Thymus (tissue), 11 donors: ENCODE measurements around the gene SPDEF. TPM values are rescaled to one million over a fixed set of nuclear protein-coding genes. Genes with fewer than 3 reads are reported as not detected.

ENCODE experiments used
- DNase-seq, 9 donors: peaks; one replicate each; pipeline ENCODE4 v3.0.0-alpha.2; 2013; ENCODE audit warnings: low spot score in 9 of 9, low read depth in 6 of 9, missing footprints in 1 of 9
- H3K27ac ChIP-seq, 2 donors: one replicate each; pipeline ENCODE4 v1.5.1; 2013; ENCODE audit warnings: control low read depth in 1 of 2, low read depth in 1 of 2, low read length in 1 of 2, mild to moderate bottlenecking in 1 of 2, moderate library complexity in 1 of 2
- H3K27me3 ChIP-seq, 2 donors: one replicate each; pipeline ENCODE4 v1.5.1; 2013; ENCODE audit warnings: low read length in 1 of 2; ENCODE audit not compliant: control insufficient read depth in 2 of 2, insufficient read depth in 1 of 2
- H3K36me3 ChIP-seq, 2 donors: one replicate each; pipeline ENCODE4 v1.5.1; 2013; ENCODE audit warnings: low read length in 1 of 2, mild to moderate bottlenecking in 1 of 2, moderate library complexity in 1 of 2; ENCODE audit not compliant: control insufficient read depth in 2 of 2, insufficient read depth in 2 of 2
- H3K4me1 ChIP-seq, 2 donors: one replicate each; pipeline ENCODE4 v1.5.1; 2013; ENCODE audit warnings: low read length in 2 of 2; ENCODE audit not compliant: control insufficient read depth in 2 of 2, insufficient read depth in 2 of 2
- H3K4me3 ChIP-seq, 2 donors: one replicate each; pipeline ENCODE4 v1.5.1; 2013; ENCODE audit warnings: low read length in 2 of 2, control low read depth in 1 of 2, mild to moderate bottlenecking in 1 of 2
- H3K9me3 ChIP-seq, 2 donors: one replicate each; pipeline ENCODE4 v1.5.1; 2013; ENCODE audit warnings: low read length in 1 of 2, mild to moderate bottlenecking in 1 of 2; ENCODE audit not compliant: control insufficient read depth in 2 of 2, insufficient read depth in 1 of 2
- WGBS: extraction: QIAGEN DNeasy Blood & Tissue Kit; methylation state at CpG from one replicate; pipeline ENCODE4 v1.1.7; 2013; 5-methylcytosine and 5-hydroxymethylcytosine counted together
- polyA plus RNA-seq: library from polyadenylated mRNA; stranded (reverse); fragments of 200-250 nt; gene quantifications from one replicate; pipeline ENCODE4 v1.2.3, GENCODE V29; 2013
- total RNA-seq: library from RNA; stranded (reverse); fragments of 120-200 nt; gene quantifications from one replicate; pipeline ENCODE4 v1.2.4, GENCODE V29; 2013
- donor health status: healthy.

SPDEF gene
- total and polyA plus RNA-seq, 2 donors, result 0.14 to 0.55 TPM

- H3K27ac ChIP-seq, result no peak overlapping the region
- 97% methylated on average over 8 of the region's 8 CpGs for WGBS
- H3K27me3 ChIP-seq, result peaks cover 0 to 12% of the 10 kb centered on the region in 2 donors
- no peaks in the 10 kb centered on the region for H3K4me1 ChIP-seq
- H3K36me3 ChIP-seq, result no peaks in the 10 kb centered on the region
- no peaks in the 10 kb centered on the region for H3K9me3 ChIP-seq
- no peak overlapping the region for H3K4me3 ChIP-seq
- no peak for DNase-seq
Measured at GRCh38 chr6:34517966-34518365, 38.2 kb downstream of the SPDEF start.

GRCh38 chr6:34517461-34517881 is 38.7 kb downstream of the SPDEF start:
- peaks cover 0 to 12% of the 10 kb centered on the region in 2 donors for H3K27me3 ChIP-seq
- no peak overlapping the region for H3K4me3 ChIP-seq
- no peak overlapping the region for H3K27ac ChIP-seq
- DNase-seq, result no peak
- 86% methylated on average over 4 of the region's 4 CpGs for WGBS
- no peaks in the 10 kb centered on the region for H3K36me3 ChIP-seq
- no peaks in the 10 kb centered on the region for H3K4me1 ChIP-seq
- H3K9me3 ChIP-seq, result no peaks in the 10 kb centered on the region

GRCh38 chr6:34516391-34517324 is 39.5 kb downstream of the SPDEF start:
- peaks cover 0 to 12% of the 10 kb centered on the region in 2 donors for H3K27me3 ChIP-seq
- no peak overlapping the region for H3K4me3 ChIP-seq
- H3K9me3 ChIP-seq, result no peaks in the 10 kb centered on the region
- H3K4me1 ChIP-seq, result no peaks in the 10 kb centered on the region
- 97% methylated on average over 22 of the region's 22 CpGs for WGBS
- H3K36me3 ChIP-seq, result no peaks in the 10 kb centered on the region
- H3K27ac ChIP-seq, result no peak overlapping the region
- no peak for DNase-seq

- WGBS, result 92% methylated on average over 13 of the region's 13 CpGs
- no peak for DNase-seq
- H3K27ac ChIP-seq, result no peak overlapping the region
Measured at GRCh38 chr6:34515473-34516387, 40.4 kb downstream of the SPDEF start.

GRCh38 chr6:34514593-34515472 is 41.3 kb downstream of the SPDEF start:
- Histone ChIP-seq H3K4me1 (no peaks in the 10 kb centered on the region), H3K27me3 (peaks cover 0 to 12% of the 10 kb centered on the region in 2 donors), H3K9me3 (peaks cover 0 to 5% of the 10 kb centered on the region in 2 donors), H3K4me3 (no peak overlapping the region), H3K27ac (no peak overlapping the region), H3K36me3 (no peaks in the 10 kb centered on the region)
- DNase-seq, result peak in 2 of 9 donors; percentile 14 to 65
- WGBS, result 70% methylated on average over 34 of the region's 34 CpGs

More at GRCh38 chr6:34515473-34516387, 40.4 kb downstream of the SPDEF start:
- H3K36me3 ChIP-seq, result no peaks in the 10 kb centered on the region
- H3K4me1 ChIP-seq, result no peaks in the 10 kb centered on the region
- H3K27me3 ChIP-seq, result peaks cover 0 to 12% of the 10 kb centered on the region in 2 donors
- no peak overlapping the region for H3K4me3 ChIP-seq
- H3K9me3 ChIP-seq, result no peaks in the 10 kb centered on the region

GRCh38 chr6:34514112-34514511 is 42.0 kb downstream of the SPDEF start:
- Histone ChIP-seq H3K27me3 (peaks cover 0 to 12% of the 10 kb centered on the region in 2 donors), H3K4me1 (no peaks in the 10 kb centered on the region), H3K36me3 (no peaks in the 10 kb centered on the region), H3K27ac (no peak overlapping the region), H3K4me3 (no peak overlapping the region), H3K9me3 (peaks cover 0 to 5% of the 10 kb centered on the region in 2 donors)
- no peak for DNase-seq
- WGBS, result 96% methylated on average over 8 of the region's 8 CpGs

- DNase-seq, result no peak
- H3K27me3 ChIP-seq, result peaks cover 0 to 12% of the 10 kb centered on the region in 2 donors
- no peak overlapping the region for H3K27ac ChIP-seq
- WGBS, result 98% methylated on average over 4 of the region's 4 CpGs
- H3K36me3 ChIP-seq, result no peaks in the 10 kb centered on the region
- no peak overlapping the region for H3K4me3 ChIP-seq
- peaks cover 0 to 5% of the 10 kb centered on the region in 2 donors for H3K9me3 ChIP-seq
- H3K4me1 ChIP-seq, result no peaks in the 10 kb centered on the region
Measured at GRCh38 chr6:34513646-34514045, 42.5 kb downstream of the SPDEF start.

GRCh38 chr6:34512738-34513115 is 43.4 kb downstream of the SPDEF start:
- WGBS, result 92% methylated on average over 5 of the region's 5 CpGs
- no peak for DNase-seq
- peaks cover 0 to 12% of the 10 kb centered on the region in 2 donors for H3K27me3 ChIP-seq
- no peaks in the 10 kb centered on the region for H3K36me3 ChIP-seq
- H3K27ac ChIP-seq, result no peak overlapping the region
- H3K4me1 ChIP-seq, result no peaks in the 10 kb centered on the region
- H3K9me3 ChIP-seq, result peaks cover 0 to 5% of the 10 kb centered on the region in 2 donors
- H3K4me3 ChIP-seq, result no peak overlapping the region
